HG03457 (cell line): Measurements from ENCODE around the gene LRRN4CL.

ENCODE experiments used
- ATAC-seq: cut with Tn5 transposase; IDR thresholded peaks from one replicate; pipeline ENCODE4 v1.9.1; 2021; ENCODE audit warnings: moderate number of reproducible peaks; ENCODE audit not compliant: unreplicated experiment

LRRN4CL gene

DNA sequence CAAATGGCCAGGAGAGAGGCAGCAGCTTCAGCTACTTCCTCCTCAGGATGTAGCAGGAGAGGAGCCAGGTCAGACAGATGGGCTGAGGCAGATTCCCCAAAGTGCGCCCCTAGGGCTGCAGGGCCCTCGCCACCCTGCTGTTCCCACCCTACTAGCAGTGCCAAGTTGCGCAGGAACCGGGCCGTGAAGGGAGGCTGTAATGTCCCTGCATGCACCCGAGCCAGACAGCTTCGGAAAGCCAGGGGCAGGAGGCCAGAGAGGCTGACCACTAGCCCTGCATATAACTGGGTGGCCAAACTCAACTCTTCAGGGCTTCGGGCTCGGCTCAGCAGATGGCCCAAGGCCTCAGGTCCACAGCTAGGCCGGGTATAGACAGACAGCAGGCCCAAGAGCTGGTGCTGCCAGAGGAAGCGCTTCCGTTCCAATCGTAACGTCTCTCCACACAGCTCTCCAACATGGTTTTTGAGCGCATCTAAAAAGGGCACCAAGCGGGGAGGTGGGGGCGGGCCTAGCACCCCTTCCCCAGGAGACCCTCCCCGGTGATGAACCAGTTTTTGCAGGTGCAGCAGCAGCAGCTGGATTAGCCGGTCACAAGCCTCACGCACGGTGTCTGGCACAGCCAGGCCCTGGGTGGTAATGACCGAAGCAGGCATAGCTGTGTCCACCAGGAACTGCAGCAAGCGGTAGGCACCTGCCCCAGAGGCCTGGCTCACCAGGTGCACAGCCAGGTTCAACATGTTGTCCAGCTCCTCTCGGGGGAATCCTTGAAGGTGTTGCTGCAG, 41.0 kb downstream of the LRRN4CL start:
- no peak for ATAC-seq

DNA sequence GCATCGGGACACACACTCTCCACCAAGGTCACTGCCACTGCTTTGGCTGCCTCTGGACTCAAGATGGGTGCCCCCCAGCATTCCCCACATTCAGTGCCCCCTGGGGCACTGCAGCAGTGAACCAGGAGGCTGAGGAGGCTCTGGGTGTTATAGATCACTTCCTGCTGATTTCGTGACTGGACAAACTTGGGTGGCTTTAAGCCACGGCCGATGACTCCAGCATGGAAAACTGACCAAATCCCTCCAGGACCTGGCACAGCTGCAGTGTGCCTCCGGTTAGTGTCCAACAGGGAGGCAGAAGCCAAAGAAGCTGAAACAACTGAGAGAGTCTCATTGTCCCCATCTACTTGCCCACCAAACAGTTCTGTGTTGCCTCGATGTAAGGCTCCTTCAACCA, 41.7 kb downstream of the LRRN4CL start:
- no peak for ATAC-seq

DNA sequence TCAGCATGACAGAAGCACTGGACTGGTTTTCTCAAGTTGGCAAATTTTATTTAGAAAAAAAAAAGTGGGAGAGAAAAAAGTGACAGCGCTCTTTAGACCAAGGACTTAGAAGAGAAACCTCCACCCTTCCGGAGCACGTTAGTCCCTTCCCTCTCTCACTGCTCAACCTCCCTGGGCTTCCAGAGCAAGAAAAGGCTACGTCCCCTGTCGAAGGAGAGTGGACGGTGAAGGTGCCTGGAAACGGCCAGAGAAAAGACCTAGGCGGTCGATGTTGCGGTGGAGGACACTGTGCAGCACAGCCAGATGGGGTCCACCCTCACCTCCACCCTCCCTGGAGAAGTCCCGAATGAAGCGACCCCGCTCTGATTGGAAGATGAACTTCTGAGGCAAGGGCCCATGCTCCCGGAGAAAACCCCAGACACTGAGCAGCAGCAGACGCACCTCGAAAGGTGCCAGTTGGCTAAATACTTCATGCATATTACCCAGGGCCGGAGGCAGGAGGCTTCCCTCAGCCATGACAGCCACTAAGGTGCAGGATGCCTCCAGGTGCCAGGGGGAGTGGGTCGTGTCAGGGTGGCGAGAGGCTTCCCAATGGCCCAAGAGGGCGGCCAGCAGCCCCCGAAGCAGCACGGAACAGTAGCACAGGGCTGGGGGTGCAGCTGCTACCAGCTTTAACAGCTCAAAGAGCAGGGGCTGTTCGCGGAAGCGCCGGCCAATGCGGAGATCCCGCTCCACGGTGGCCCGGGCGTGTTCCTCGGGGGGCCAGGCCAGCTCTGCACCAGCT, 42.3 kb downstream of the LRRN4CL start:
- no peak for ATAC-seq

DNA sequence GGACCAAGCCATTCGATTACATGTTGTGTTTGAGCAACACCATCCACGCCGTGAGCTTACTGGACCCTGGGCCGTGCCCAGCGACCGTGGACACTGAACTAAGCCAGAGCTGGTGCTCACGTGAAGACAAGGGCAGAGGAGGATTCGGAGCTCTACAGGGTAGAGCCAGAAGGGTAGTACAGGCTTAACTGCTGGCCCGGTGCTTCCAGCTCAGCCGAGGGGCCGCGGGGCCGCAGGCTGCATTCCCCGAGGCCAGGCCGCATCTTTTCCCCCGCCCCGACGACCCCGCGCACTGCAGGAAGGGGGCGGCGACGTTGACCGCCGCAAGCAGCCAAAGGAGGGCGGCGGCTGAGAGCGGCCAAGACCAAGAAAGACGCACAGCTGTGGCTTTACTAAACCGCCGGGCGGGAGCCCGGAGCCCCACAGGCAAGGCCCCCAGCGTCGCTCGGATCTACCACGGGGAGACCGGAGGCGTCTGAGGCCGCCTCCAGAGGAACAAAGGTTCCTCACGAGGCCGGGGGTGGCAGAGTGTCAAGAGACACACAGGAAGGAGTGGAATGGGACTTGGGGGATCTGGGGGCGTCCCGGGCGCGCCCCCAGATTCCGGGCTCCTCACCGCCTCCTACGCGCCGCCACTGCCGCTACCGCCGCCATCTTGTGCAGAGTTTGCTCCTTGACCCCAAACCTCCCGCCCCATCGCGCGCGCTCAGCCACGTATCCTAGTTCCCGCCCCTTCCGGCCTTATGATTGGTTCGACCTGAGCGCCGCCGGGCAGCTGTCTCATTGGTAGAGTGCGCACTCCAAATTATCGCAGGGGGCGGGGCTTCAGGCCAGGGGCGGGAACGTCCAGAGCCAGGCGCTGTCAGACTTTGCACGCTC, 43.1 kb downstream of the LRRN4CL start, which contains the start of gene GANAB:
Gene GANAB, minus strand, starts transcription at position 668 of the 879 bp plus-strand sequence. Its CDS starts 14 bp downstream, at position 654.
- ATAC-seq: peak; percentile 69

DNA sequence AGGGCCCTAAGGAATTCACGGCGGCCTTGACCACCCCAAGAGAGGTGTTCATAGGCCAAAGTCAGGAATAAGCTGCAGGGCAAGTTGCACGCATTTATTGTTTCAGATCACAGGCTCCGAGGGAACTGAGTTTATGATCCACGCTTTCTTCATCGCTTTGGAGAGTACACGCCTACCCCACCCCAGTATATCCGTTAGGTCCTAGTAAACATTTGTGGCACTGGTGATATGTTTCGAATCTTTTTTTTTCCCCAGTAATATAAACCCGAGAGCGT, 43.7 kb downstream of the LRRN4CL start:
- no peak for ATAC-seq

DNA sequence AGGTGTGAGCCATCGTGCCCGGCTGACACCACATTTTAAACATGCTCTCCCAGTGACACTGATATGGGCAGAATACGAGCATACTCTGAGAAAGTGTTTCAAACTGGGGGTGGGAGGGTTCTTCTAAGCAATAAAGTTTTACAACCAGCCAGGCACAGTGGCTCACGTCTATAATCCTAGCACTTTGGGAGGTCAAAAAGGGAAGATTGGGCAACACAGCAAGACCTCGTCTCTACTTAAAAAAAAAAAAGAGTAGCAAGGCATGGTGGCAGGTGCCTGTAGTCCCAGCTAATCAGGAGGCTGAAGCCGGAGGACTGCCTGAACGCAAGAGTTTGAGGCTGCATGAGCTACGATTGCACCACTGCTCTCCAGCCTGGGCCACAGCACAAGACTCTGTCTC, 45.1 kb downstream of the LRRN4CL start:
- ATAC-seq: no peak
